Stimulated activated CD8-positive, alpha-beta memory T cell treated with anti-CD3 and anti-CD28 coated beads, Interleukin-7, amount 100 ng/mL, for 24 hours (primary cell): ENCODE measurements around the gene TLK1.
"Not testable (repeated sequence)": the region's sequence is repeated elsewhere in the genome, so short reads cannot be mapped to it uniquely, and the experiment has no call there.

Experiments
- DNase-seq: peaks from one replicate; pipeline ENCODE4 v3.0.0-alpha.2; 2020; ENCODE audit warnings: low read depth

Gene TLK1

GRCh38 chr2:171142398-171142797 is 18.3 kb downstream of the TLK1 start:
- DNase-seq = no peak

- no peak for DNase-seq
Measured at GRCh38 chr2:171141320-171141719, 19.4 kb downstream of the TLK1 start.

GRCh38 chr2:171139860-171140259 is 20.8 kb downstream of the TLK1 start:
- DNase-seq = no peak

- no peak for DNase-seq
Measured at GRCh38 chr2:171136024-171136423, 24.7 kb downstream of the TLK1 start.

- DNase-seq = no peak
Measured at GRCh38 chr2:171134624-171135230, 26.0 kb downstream of the TLK1 start.

GRCh38 chr2:171132086-171132485 is 28.6 kb downstream of the TLK1 start:
- no peak for DNase-seq

- DNase-seq = no peak
Measured at GRCh38 chr2:171128461-171128860, 32.2 kb downstream of the TLK1 start.

- no peak for DNase-seq
Measured at GRCh38 chr2:171124541-171124940, 36.2 kb downstream of the TLK1 start.

- DNase-seq = no peak
Measured at GRCh38 chr2:171109571-171109970, 51.1 kb downstream of the TLK1 start.

- no peak for DNase-seq
Measured at GRCh38 chr2:171109020-171109419, 51.7 kb downstream of the TLK1 start.

GRCh38 chr2:171107803-171108202 is 52.9 kb downstream of the TLK1 start:
- no peak for DNase-seq

GRCh38 chr2:171104379-171104778 is 56.3 kb downstream of the TLK1 start:
- no peak for DNase-seq

GRCh38 chr2:171102802-171103201 is 57.9 kb downstream of the TLK1 start:
- no peak for DNase-seq

- DNase-seq = no peak
Measured at GRCh38 chr2:171100370-171100769, 60.3 kb downstream of the TLK1 start.

- DNase-seq = no peak
Measured at GRCh38 chr2:171098607-171099006, 62.1 kb downstream of the TLK1 start.

GRCh38 chr2:171095014-171095582 is 65.6 kb downstream of the TLK1 start:
- no peak for DNase-seq

GRCh38 chr2:171091517-171091916 is 69.2 kb downstream of the TLK1 start:
- DNase-seq = not testable (repeated sequence)

GRCh38 chr2:171089489-171089888 is 71.2 kb downstream of the TLK1 start:
- no peak for DNase-seq

- DNase-seq = no peak
Measured at GRCh38 chr2:171088057-171088834, 72.4 kb downstream of the TLK1 start.

- DNase-seq = no peak
Measured at GRCh38 chr2:171087547-171087946, 73.1 kb downstream of the TLK1 start.

- DNase-seq = peak; percentile 7
Measured at GRCh38 chr2:171086352-171087290, 74.1 kb downstream of the TLK1 start.

- DNase-seq = no peak
Measured at GRCh38 chr2:171084128-171084527, 76.6 kb downstream of the TLK1 start.
